ENCODE results near the gene DSCAML1. TPM values are rescaled to one million over a fixed set of nuclear protein-coding genes. Genes with fewer than 3 reads are reported as not detected.

The DSCAML1 gene
- total RNA-seq, 2 experiments from 2014 or later: not detected

DNA sequence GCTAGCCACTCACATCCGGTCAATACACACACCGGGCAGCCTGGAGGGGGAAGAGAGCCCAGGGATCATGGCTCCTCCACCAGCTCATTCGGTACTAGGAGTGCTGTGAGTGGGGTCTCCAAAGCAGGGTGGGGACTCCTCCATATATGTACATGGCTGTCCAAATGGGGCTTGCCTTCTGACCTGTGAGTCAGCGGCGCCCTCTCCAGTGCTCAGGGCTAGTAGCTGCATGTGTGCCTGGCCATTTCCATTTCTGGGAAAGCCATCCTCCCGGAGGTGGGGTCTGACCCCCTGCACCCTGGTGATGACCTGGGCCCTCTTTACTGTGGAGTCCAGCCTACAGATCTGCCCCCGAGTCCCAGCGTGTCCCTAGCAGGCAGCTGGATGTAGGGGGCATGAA is 287.5 kb downstream of the DSCAML1 start:
- Histone ChIP-seq H3K4me2 (ENCODE audit: low read length) (no peak overlapping the region), H4K20me1 (ENCODE audit: insufficient read depth, low read length) (no peaks in the 10 kb centered on the region), H3K9me3 (ENCODE audit: low read length) (no peaks in the 10 kb centered on the region), H3K9me2 (ENCODE audit: insufficient read depth, low read length) (no peaks in the 10 kb centered on the region), H3K79me2 (ENCODE audit: insufficient read depth, low read depth, low read length) (no peaks in the 10 kb centered on the region), H3K36me3 (ENCODE audit: insufficient read depth, low read length) (no peaks in the 10 kb centered on the region), H3K4me1 (ENCODE audit: insufficient read depth, low read length, poor library complexity, severe bottlenecking) (no peaks in the 10 kb centered on the region), H3K4me3 (ENCODE audit: low read depth, low read length, poor library complexity, severe bottlenecking) (no peak overlapping the region), H3K27ac (ENCODE audit: low read depth, low read length, poor library complexity, severe bottlenecking) (no peak overlapping the region), H2AFZ (ENCODE audit: low read length) (no peak overlapping the region)
- intact Hi-C loops (cut with micrococcal nuclease; ENCODE audit: unreplicated experiment): no loop called here
- ChIA-PET CTCF (ENCODE audit: unreplicated experiment) (no interaction called here), POLR2A (no interaction called here)
- no peak for DNase-seq (ENCODE audit: low spot score)
- TF ChIP-seq EZH2phosphoT487 (IDR thresholded peaks at IDR 0.05; ENCODE audit: borderline replicate concordance, low read depth, low read length): no peak
- TF ChIP-seq, protein P1, sequence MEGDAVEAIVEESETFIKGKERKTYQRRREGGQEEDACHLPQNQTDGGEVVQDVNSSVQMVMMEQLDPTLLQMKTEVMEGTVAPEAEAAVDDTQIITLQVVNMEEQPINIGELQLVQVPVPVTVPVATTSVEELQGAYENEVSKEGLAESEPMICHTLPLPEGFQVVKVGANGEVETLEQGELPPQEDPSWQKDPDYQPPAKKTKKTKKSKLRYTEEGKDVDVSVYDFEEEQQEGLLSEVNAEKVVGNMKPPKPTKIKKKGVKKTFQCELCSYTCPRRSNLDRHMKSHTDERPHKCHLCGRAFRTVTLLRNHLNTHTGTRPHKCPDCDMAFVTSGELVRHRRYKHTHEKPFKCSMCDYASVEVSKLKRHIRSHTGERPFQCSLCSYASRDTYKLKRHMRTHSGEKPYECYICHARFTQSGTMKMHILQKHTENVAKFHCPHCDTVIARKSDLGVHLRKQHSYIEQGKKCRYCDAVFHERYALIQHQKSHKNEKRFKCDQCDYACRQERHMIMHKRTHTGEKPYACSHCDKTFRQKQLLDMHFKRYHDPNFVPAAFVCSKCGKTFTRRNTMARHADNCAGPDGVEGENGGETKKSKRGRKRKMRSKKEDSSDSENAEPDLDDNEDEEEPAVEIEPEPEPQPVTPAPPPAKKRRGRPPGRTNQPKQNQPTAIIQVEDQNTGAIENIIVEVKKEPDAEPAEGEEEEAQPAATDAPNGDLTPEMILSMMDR (conservative IDR thresholded peaks at IDR 0.05; ENCODE audit: low read length): 0 out of 2 replicates have a peak, but pooled peaks have one; percentile 11
- no TSS peak for BruUV-seq (replicated peaks)

DNA sequence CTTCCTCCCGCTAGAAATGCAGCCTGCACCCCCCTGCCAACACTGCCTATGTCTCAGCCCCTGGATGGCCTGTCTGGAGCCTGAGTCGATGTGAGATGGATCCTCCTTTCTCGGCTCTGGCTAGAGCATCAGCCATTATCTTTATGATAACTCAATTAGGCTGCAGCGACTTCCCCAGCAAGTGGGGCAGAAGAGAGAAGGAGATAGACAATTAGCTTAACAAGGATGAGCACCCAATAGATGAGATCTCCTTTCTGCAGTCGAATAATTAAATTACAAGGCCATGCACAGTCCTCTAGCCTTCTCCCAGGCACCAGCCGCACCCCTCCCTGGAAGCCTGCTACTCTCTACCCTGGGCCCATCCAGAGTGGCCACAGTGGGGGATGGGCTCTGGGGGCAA is 290.0 kb downstream of the DSCAML1 start:
- CTCF ChIA-PET (ENCODE audit: unreplicated experiment): no interaction called here
- intact Hi-C loops (cut with micrococcal nuclease; ENCODE audit: unreplicated experiment): no loop called here
- DNase-seq (ENCODE audit: low spot score): no peak
- Histone ChIP-seq H4K20me1 (ENCODE audit: insufficient read depth, low read length) (no peaks in the 10 kb centered on the region), H3K4me3 (ENCODE audit: low read depth, low read length, poor library complexity, severe bottlenecking) (no peak overlapping the region), H3K9me3 (ENCODE audit: low read length) (no peaks in the 10 kb centered on the region), H3K4me2 (ENCODE audit: low read length) (no peak overlapping the region), H3K9me2 (ENCODE audit: insufficient read depth, low read length) (no peaks in the 10 kb centered on the region), H3K27ac (ENCODE audit: low read depth, low read length, poor library complexity, severe bottlenecking) (no peak overlapping the region), H3K4me1 (ENCODE audit: insufficient read depth, low read length, poor library complexity, severe bottlenecking) (no peaks in the 10 kb centered on the region), H3K79me2 (ENCODE audit: insufficient read depth, low read depth, low read length) (no peaks in the 10 kb centered on the region), H3K36me3 (ENCODE audit: insufficient read depth, low read length) (no peaks in the 10 kb centered on the region), H2AFZ (ENCODE audit: low read length) (no peak overlapping the region)
- POLR2A ChIA-PET: no interaction called here
- BruUV-seq (replicated peaks): no TSS peak
- no peak for TF ChIP-seq EZH2phosphoT487 (IDR thresholded peaks at IDR 0.05; ENCODE audit: borderline replicate concordance, low read depth, low read length)
- TF ChIP-seq, protein P1 (conservative IDR thresholded peaks at IDR 0.05; ENCODE audit: low read length): no peak

DNA sequence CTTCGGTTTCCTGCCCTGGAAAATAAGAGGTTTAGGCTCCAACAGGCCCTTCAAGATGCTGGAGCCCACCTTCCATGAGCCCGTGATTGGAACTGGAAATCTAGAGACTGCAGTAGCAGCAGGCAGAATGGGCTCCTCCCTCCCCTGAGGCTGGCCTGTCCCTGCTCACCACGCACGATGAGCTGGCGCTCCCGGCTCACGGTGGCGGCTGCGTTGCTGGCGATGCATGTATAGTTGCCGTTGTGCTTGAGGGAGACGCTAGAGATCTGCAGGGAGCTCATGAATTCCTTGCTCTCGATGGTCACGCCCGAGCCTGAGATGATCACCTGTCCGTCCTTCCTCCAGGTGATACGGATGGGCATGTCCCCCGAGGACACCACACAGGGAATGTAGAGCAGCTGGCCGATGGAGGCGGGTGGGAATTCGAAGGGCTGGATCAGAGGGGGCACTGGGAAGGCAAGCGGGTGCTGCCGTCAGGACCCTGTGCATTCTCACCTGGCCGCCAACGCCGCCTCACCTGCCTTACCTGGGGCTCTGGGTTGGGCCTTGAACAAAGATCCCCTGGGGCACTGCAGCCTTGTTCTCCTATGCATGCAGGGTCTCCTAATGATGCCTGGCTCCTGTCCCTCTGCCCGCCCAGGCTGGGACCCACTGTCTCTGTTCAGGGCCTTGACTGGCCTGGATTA is 291.6 kb downstream of the DSCAML1 start:
- Histone ChIP-seq H3K4me2 (ENCODE audit: low read length) (no peak overlapping the region), H3K79me2 (ENCODE audit: insufficient read depth, low read depth, low read length) (no peaks in the 10 kb centered on the region)
- CTCF ChIA-PET (ENCODE audit: unreplicated experiment): no interaction called here

More for the DNA sequence above, 291.6 kb downstream of the DSCAML1 start:
- Histone ChIP-seq H3K4me3 (ENCODE audit: low read depth, low read length, poor library complexity, severe bottlenecking) (no peak overlapping the region), H3K4me1 (ENCODE audit: insufficient read depth, low read length, poor library complexity, severe bottlenecking) (no peaks in the 10 kb centered on the region), H3K36me3 (ENCODE audit: insufficient read depth, low read length) (no peaks in the 10 kb centered on the region), H3K27ac (ENCODE audit: low read depth, low read length, poor library complexity, severe bottlenecking) (no peak overlapping the region), H2AFZ (ENCODE audit: low read length) (no peak overlapping the region), H3K9me2 (ENCODE audit: insufficient read depth, low read length) (no peaks in the 10 kb centered on the region), H4K20me1 (ENCODE audit: insufficient read depth, low read length) (no peaks in the 10 kb centered on the region), H3K9me3 (ENCODE audit: low read length) (no peaks in the 10 kb centered on the region)
- TF ChIP-seq EZH2phosphoT487 (IDR thresholded peaks at IDR 0.05; ENCODE audit: borderline replicate concordance, low read depth, low read length): no peak
- TF ChIP-seq, protein P1 (conservative IDR thresholded peaks at IDR 0.05; ENCODE audit: low read length): no peak
- POLR2A ChIA-PET: no interaction called here
- no peak for DNase-seq (ENCODE audit: low spot score)
- intact Hi-C loops (cut with micrococcal nuclease; ENCODE audit: unreplicated experiment): no loop called here
- BruUV-seq (replicated peaks): no TSS peak

Measured in OCI-LY7 (cell line).